Keratinocyte (primary cell): ENCODE results near the gene CBX2. TPM values are rescaled to one million over a fixed set of nuclear protein-coding genes. Genes with fewer than 3 reads are reported as not detected.

ENCODE experiments used
- DNase-seq: peaks from one replicate; pipeline ENCODE4 v3.0.0-alpha.2; 2011; ENCODE audit warnings: low read depth, missing footprints, low spot score
- FAIRE-seq: peaks from 2 replicates; lab custom pipeline; 2011; peaks lifted over from hg19 to GRCh38; lab: Jason Lieb, UNC
- H2AFZ ChIP-seq: 2 replicates; pipeline ENCODE4 v1.6.0; 2012; ENCODE audit warnings: low read length, control low read depth, inconsistent platforms; ENCODE audit not compliant: control insufficient read depth
- H3K27ac ChIP-seq: 2 replicates; pipeline ENCODE4 v1.5.1; 2011; ENCODE audit warnings: low read length; ENCODE audit not compliant: control insufficient read depth, insufficient read depth
- H3K27me3 ChIP-seq: 3 replicates; pipeline ENCODE4 v1.6.0; 2011; ENCODE audit warnings: low read length; ENCODE audit not compliant: control insufficient read depth, insufficient read depth; ENCODE audit errors: extremely low read depth
- H3K36me3 ChIP-seq, 2 experiments: 2 replicates in 1 of 2; 3 replicates in 1 of 2; pipeline ENCODE4 v1.5.1; 2011; ENCODE audit warnings: low read length in 2 of 2, mild to moderate bottlenecking in 1 of 2; ENCODE audit not compliant: control insufficient read depth in 2 of 2, insufficient read depth in 2 of 2; ENCODE audit errors: extremely low read depth in 1 of 2
- H3K4me1 ChIP-seq: 3 replicates; pipeline ENCODE4 v1.5.1; 2011; ENCODE audit warnings: low read length; ENCODE audit not compliant: control insufficient read depth, insufficient read depth; ENCODE audit errors: extremely low read depth
- H3K4me2 ChIP-seq: 3 replicates; pipeline ENCODE4 v1.6.0; 2011; ENCODE audit warnings: low read depth, low read length; ENCODE audit not compliant: control insufficient read depth, insufficient read depth; ENCODE audit errors: extremely low read depth
- H3K4me3 ChIP-seq, 3 experiments: fragments of 200-600 bp in 1 of 3; sonication (generic) in 1 of 3; 2 replicates in 2 of 3; 3 replicates in 1 of 3; pipeline ENCODE4 v1.5.1; 2011 to 2016; ENCODE audit warnings: low read length in 3 of 3, mild to moderate bottlenecking in 3 of 3, control low read depth in 2 of 3, inconsistent platforms in 1 of 3, low read depth in 1 of 3, mixed read lengths in 1 of 3, mixed run types in 1 of 3, moderate library complexity in 1 of 3; ENCODE audit not compliant: control insufficient read depth in 2 of 3, insufficient read depth in 2 of 3; ENCODE audit errors: extremely low read depth in 1 of 3
- H3K79me2 ChIP-seq: 2 replicates; pipeline ENCODE4 v1.6.0; 2012; ENCODE audit warnings: low read length; ENCODE audit not compliant: control insufficient read depth, insufficient read depth
- H3K9ac ChIP-seq: 3 replicates; pipeline ENCODE4 v1.6.0; 2011; ENCODE audit warnings: low read length; ENCODE audit not compliant: control insufficient read depth, insufficient read depth; ENCODE audit errors: extremely low read depth
- H3K9me1 ChIP-seq: 3 replicates; pipeline ENCODE4 v1.6.0; 2011; ENCODE audit warnings: low read length; ENCODE audit not compliant: control insufficient read depth, insufficient read depth; ENCODE audit errors: extremely low read depth
- H3K9me3 ChIP-seq: 2 replicates; pipeline ENCODE4 v1.5.1; 2012; ENCODE audit warnings: low read depth, low read length; ENCODE audit not compliant: control insufficient read depth
- H4K20me1 ChIP-seq: 3 replicates; pipeline ENCODE4 v1.6.0; 2011; ENCODE audit warnings: low read length; ENCODE audit not compliant: control insufficient read depth, insufficient read depth; ENCODE audit errors: extremely low read depth
- CTCF ChIP-seq, 3 experiments: IDR thresholded peaks in 1 of 3; conservative IDR thresholded peaks in 1 of 3; optimal IDR thresholded peaks in 1 of 3; 2 replicates in 2 of 3; 3 replicates in 1 of 3; pipeline versions ENCODE3 to v1.5.1; 2011; ENCODE audit warnings: low read length in 3 of 3, mild to moderate bottlenecking in 3 of 3, moderate library complexity in 2 of 3, control low read depth in 1 of 3, inconsistent platforms in 1 of 3; ENCODE audit not compliant: insufficient read depth in 2 of 3; ENCODE audit errors: extremely low read depth in 1 of 3
- EZH2 ChIP-seq: IDR thresholded peaks from one replicate; pipeline ENCODE4 v1.6.1; 2012; ENCODE audit warnings: inconsistent platforms, mild to moderate bottlenecking, low read length, moderate library complexity
- dilution Hi-C: fragments of 300-500 bp; cut with MboI; formaldehyde crosslinking; loops from one replicate; pipeline ENCODE4 v1.7.0; 2020; ENCODE audit warnings: low sequenced_read_pairs; ENCODE audit not compliant: extremely low pct_ligation_motif_present
- polyA plus RNA-seq, 5 experiments: library from polyadenylated mRNA; depleted of rRNA in 3 of 5; stranded (reverse) in 3 of 5; stranded (forward) in 1 of 5; unstranded in 1 of 5; fragments of >200 nt; gene quantifications; 1 replicate in 1 of 5; 2 replicates in 3 of 5; 3 replicates in 1 of 5; pipeline versions ENCODE4 v1.2.1 to v1.2.3, GENCODE V29; 2011 to 2012; ENCODE audit warnings: missing spikeins in 2 of 5, low read depth in 1 of 5, low replicate concordance in 1 of 5

The CBX2 gene
- polyA plus RNA-seq, 1 donor (not counting 4 experiments of a cell fraction or from before 2014, with no cell fraction given) = 1.7 TPM

- Histone ChIP-seq H3K4me1 (peaks cover 28% of the 10 kb centered on the region), H4K20me1 (no peaks in the 10 kb centered on the region), H3K27ac (no peak overlapping the region), H3K4me2 (no peak overlapping the region), H3K9me3 (no peaks in the 10 kb centered on the region), H3K9ac (no peak overlapping the region), H2AFZ (no peak overlapping the region), H3K79me2 (no peaks in the 10 kb centered on the region), H3K9me1 (no peaks in the 10 kb centered on the region), H3K4me3 (no peak overlapping the region), H3K36me3 (peaks cover 6 to 8% of the 10 kb centered on the region in 2 experiments), H3K27me3 (peaks cover 63% of the 10 kb centered on the region)
- no peak for TF ChIP-seq CTCF (optimal IDR thresholded peaks at IDR 0.05 in 1 of 3, IDR thresholded peaks at IDR 0.05 in 1 of 3, conservative IDR thresholded peaks at IDR 0.05 in 1 of 3; ENCODE audit: extremely low read depth in 1 of 3, insufficient read depth in 2 of 3, low read length in 3 of 3)
- TF ChIP-seq EZH2 = no peak
- FAIRE-seq (no peak), DNase-seq (no peak)
- dilution Hi-C loops = no loop called here
Measured at GRCh38 chr17:79793924-79794304, 16.0 kb downstream of the CBX2 start.

GRCh38 chr17:79794659-79795511 is 16.9 kb downstream of the CBX2 start:
- DNase-seq = no peak
- no peak overlapping the region for H2AFZ ChIP-seq
- peaks cover 30% of the 10 kb centered on the region for H3K4me1 ChIP-seq
- H3K79me2 ChIP-seq = no peaks in the 10 kb centered on the region
- TF ChIP-seq CTCF (optimal IDR thresholded peaks at IDR 0.05 in 1 of 3, IDR thresholded peaks at IDR 0.05 in 1 of 3, conservative IDR thresholded peaks at IDR 0.05 in 1 of 3; ENCODE audit: extremely low read depth in 1 of 3, insufficient read depth in 2 of 3, low read length in 3 of 3) (no peak), EZH2 (no peak)
- H3K27me3 ChIP-seq = peaks cover 63% of the 10 kb centered on the region
- dilution Hi-C loops = no loop called here
- no peaks in the 10 kb centered on the region for H4K20me1 ChIP-seq
- peaks cover 6 to 8% of the 10 kb centered on the region in 2 experiments for H3K36me3 ChIP-seq
- no peak overlapping the region for H3K4me2 ChIP-seq
- H3K27ac ChIP-seq = no peak overlapping the region
- no peaks in the 10 kb centered on the region for H3K9me3 ChIP-seq
- no peak overlapping the region for H3K4me3 ChIP-seq
- H3K9ac ChIP-seq = no peak overlapping the region
- H3K9me1 ChIP-seq = no peaks in the 10 kb centered on the region
- no peak for FAIRE-seq
